ENCODE measurements around the gene ADGRF1. TPM values are rescaled to one million over a fixed set of nuclear protein-coding genes. Genes with fewer than 3 reads are reported as not detected.

The ADGRF1 gene
- total and polyA plus RNA-seq, 2 donors from 2014 or later, result 28.6 to 58.8 TPM

DNA sequence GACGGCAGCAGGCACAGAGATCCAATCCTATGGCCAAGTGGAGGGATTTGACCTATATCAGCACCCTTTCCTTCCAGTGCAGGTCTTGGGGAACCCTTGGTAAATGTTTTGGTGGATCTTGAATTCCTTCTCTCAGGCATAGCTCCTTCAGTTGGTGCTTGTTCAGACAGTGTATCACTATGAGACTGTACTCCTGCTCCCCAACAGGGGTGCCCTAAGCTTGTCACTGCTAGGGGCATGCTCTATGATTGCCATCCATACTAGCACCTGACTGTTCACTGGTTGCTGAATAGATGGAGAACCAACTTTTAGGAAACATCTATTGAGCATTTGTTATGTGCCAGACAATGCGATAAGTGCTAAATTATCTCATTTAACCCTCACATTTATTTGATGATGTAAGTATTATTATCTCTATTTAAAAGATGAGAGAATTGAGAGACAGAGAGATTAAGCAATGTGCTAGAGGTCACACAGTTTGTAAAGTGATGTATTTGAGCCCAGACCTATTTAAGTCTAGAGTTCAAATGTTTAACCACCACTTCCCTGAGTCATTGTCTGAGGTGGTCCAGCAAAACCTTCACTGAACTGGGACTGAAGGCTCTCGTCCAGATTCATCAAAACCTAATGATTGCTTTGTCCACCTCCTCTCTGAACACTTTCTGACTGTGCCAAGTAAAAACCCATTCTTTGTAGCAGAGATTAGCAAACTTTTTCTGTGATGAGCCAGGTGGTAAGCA lies 34.3 kb downstream of the ADGRF1 start:
- intact Hi-C loops (cut with DNase I), result no loop called here
- DNase-seq (no peak), FAIRE-seq (no peak)
- TF ChIP-seq, protein P1, sequence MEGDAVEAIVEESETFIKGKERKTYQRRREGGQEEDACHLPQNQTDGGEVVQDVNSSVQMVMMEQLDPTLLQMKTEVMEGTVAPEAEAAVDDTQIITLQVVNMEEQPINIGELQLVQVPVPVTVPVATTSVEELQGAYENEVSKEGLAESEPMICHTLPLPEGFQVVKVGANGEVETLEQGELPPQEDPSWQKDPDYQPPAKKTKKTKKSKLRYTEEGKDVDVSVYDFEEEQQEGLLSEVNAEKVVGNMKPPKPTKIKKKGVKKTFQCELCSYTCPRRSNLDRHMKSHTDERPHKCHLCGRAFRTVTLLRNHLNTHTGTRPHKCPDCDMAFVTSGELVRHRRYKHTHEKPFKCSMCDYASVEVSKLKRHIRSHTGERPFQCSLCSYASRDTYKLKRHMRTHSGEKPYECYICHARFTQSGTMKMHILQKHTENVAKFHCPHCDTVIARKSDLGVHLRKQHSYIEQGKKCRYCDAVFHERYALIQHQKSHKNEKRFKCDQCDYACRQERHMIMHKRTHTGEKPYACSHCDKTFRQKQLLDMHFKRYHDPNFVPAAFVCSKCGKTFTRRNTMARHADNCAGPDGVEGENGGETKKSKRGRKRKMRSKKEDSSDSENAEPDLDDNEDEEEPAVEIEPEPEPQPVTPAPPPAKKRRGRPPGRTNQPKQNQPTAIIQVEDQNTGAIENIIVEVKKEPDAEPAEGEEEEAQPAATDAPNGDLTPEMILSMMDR (IDR thresholded peaks at IDR 0.05; ENCODE audit: borderline replicate concordance, extremely low read depth, insufficient read depth), result no peak
- Histone ChIP-seq H3K4me3 (ENCODE audit: low read length in 3 of 3) (no peak overlapping the region), H3K9me3 (ENCODE audit: control insufficient read depth in 2 of 3, insufficient read depth in 1 of 3, low read length in 3 of 3) (no peaks in the 10 kb centered on the region), H3K36me3 (ENCODE audit: control insufficient read depth in 2 of 3, insufficient read depth in 3 of 3, low read length in 3 of 3) (peaks cover 0 to 2% (median 0%) of the 10 kb centered on the region in 3 donors), H3K27me3 (ENCODE audit: control insufficient read depth, insufficient read depth, low read length) (no peaks in the 10 kb centered on the region), H3K9ac (ENCODE audit: low read length in 3 of 3) (no peak overlapping the region), H3K4me1 (ENCODE audit: control insufficient read depth in 2 of 3, insufficient read depth in 2 of 3, low read depth in 1 of 3, low read length in 3 of 3) (no peaks in the 10 kb centered on the region), H3K27ac (ENCODE audit: low read depth in 2 of 2, low read length in 2 of 2) (no peak overlapping the region)

DNA sequence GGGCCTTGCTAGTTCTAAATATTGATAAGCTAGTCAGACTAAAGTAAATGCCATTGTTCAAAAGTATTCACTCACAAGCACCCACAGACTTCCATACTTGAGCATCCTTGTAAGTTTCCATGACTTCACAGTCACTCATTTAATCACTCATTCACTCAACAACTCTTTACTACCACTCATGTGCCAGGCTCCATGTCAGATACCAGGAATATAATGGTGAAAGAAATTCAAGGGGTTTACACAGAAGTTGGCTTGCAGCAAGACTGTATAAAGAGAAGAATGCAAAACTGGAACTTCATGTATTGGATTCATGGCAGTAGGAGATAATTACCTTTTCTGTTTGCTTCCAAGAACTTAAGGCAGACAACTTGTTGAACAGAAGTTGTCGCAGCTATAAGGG lies 36.6 kb downstream of the ADGRF1 start:
- DNase-seq, result no peak
- Histone ChIP-seq H3K4me1 (ENCODE audit: control insufficient read depth in 2 of 3, insufficient read depth in 2 of 3, low read depth in 1 of 3, low read length in 3 of 3) (no peaks in the 10 kb centered on the region), H3K4me3 (ENCODE audit: low read length in 3 of 3) (no peak overlapping the region), H3K36me3 (ENCODE audit: control insufficient read depth in 2 of 3, insufficient read depth in 3 of 3, low read length in 3 of 3) (peaks cover 0 to 2% (median 0%) of the 10 kb centered on the region in 3 donors), H3K9ac (ENCODE audit: low read length in 3 of 3) (no peak overlapping the region), H3K27me3 (ENCODE audit: control insufficient read depth, insufficient read depth, low read length) (no peaks in the 10 kb centered on the region), H3K9me3 (ENCODE audit: control insufficient read depth in 2 of 3, insufficient read depth in 1 of 3, low read length in 3 of 3) (no peaks in the 10 kb centered on the region), H3K27ac (ENCODE audit: low read depth in 2 of 2, low read length in 2 of 2) (no peak overlapping the region)
- intact Hi-C loops (cut with DNase I), result no loop called here
- TF ChIP-seq, protein P1 (IDR thresholded peaks at IDR 0.05; ENCODE audit: borderline replicate concordance, extremely low read depth, insufficient read depth), result no peak
- no peak for FAIRE-seq

DNA sequence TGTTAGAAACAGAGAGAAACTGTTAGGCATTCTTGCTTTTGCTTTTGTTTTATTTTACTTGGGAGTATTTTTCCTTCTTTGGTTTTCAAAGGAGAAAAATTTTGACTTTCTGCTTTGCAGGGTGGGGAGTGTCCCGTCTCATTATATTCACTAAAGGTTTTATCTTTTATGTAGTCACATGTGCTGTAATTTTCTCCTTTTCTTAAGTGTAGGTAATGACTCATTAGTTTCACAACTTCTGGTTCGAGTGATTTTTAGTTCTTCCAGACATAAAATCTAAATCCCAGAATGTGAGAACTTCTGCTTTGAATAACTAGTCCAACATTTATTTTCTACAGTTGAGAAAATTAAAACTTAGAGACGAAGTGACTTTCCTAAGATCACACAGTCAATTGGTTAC lies 37.7 kb downstream of the ADGRF1 start:
- Histone ChIP-seq H3K9ac (ENCODE audit: low read length in 3 of 3) (no peak overlapping the region), H3K4me3 (ENCODE audit: low read length in 3 of 3) (no peak overlapping the region), H3K36me3 (ENCODE audit: control insufficient read depth in 2 of 3, insufficient read depth in 3 of 3, low read length in 3 of 3) (peaks cover 0 to 2% (median 0%) of the 10 kb centered on the region in 3 donors), H3K27ac (ENCODE audit: low read depth in 2 of 2, low read length in 2 of 2) (no peak overlapping the region), H3K27me3 (ENCODE audit: control insufficient read depth, insufficient read depth, low read length) (no peaks in the 10 kb centered on the region), H3K4me1 (ENCODE audit: control insufficient read depth in 2 of 3, insufficient read depth in 2 of 3, low read depth in 1 of 3, low read length in 3 of 3) (no peaks in the 10 kb centered on the region), H3K9me3 (ENCODE audit: control insufficient read depth in 2 of 3, insufficient read depth in 1 of 3, low read length in 3 of 3) (no peaks in the 10 kb centered on the region)
- no peak for FAIRE-seq
- no peak for DNase-seq
- TF ChIP-seq, protein P1 (IDR thresholded peaks at IDR 0.05; ENCODE audit: borderline replicate concordance, extremely low read depth, insufficient read depth), result no peak
- intact Hi-C loops (cut with DNase I), result no loop called here
